ENCODE data around the gene CFAP161.

CFAP161 gene, protein sequence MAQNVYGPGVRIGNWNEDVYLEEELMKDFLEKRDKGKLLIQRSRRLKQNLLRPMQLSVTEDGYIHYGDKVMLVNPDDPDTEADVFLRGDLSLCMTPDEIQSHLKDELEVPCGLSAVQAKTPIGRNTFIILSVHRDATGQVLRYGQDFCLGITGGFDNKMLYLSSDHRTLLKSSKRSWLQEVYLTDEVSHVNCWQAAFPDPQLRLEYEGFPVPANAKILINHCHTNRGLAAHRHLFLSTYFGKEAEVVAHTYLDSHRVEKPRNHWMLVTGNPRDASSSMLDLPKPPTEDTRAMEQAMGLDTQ

GRCh38 chr15:81133782-81134461 is at the start of gene CFAP161:
CFAP161 (plus strand) TSS chr15:81134270; CDS start chr15:81134330, 60 bp downstream.
- DNase-seq (ENCODE audit: low spot score): peak; percentile 93

GRCh38 chr15:81084716-81085115 is 49.4 kb upstream of the CFAP161 start:
- no peak for DNase-seq (ENCODE audit: low spot score)

DNA sequence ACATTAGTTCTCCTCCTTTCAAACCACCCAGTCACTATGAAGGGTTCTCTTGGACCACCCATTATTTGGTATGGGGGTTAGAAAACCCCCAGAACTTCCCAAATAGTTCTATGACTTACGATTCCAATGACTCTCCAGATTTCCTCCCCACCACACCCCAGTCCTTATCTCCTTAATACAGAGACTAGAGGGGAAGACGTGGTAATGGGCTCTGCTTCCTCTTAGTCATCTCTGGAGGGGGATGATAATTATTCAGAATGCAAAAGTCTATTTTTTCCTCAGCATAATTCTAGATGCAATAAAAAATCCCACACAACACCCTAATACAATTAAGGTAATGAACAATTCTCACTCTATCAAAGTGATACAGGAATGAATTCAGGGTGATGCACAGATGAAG is 48.9 kb upstream of the CFAP161 start:
- no peak for DNase-seq (ENCODE audit: low spot score)

GRCh38 chr15:81085898-81086297 is 48.2 kb upstream of the CFAP161 start:
- DNase-seq (ENCODE audit: low spot score): no peak

GRCh38 chr15:81087066-81087465 is 47.0 kb upstream of the CFAP161 start:
- peak; percentile 68 for DNase-seq (ENCODE audit: low spot score)

DNA sequence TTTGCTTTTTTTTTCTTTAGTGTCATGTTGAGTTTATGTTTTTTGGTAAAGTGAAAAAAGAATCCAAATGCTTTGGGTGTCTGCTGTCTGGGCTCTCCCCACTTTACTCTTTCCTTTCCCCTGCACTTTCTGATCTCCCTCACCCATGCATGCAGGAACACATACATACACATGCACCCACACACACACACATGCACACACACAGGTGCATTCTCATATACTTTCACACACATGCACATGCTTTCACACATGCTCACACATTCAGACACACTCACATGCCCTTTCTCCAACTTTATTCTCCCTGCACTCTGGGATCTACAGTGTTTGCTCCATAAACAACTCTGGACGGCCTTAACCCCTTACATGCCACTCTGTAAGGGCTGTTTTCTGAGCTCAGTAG is 46.4 kb upstream of the CFAP161 start:
- DNase-seq (ENCODE audit: low spot score): no peak

- no peak for DNase-seq (ENCODE audit: low spot score)
Observed at GRCh38 chr15:81088470-81089013, 45.5 kb upstream of the CFAP161 start.

- peak; percentile 94 for DNase-seq (ENCODE audit: low spot score)
Observed at GRCh38 chr15:81091889-81092558, 42.0 kb upstream of the CFAP161 start.

DNA sequence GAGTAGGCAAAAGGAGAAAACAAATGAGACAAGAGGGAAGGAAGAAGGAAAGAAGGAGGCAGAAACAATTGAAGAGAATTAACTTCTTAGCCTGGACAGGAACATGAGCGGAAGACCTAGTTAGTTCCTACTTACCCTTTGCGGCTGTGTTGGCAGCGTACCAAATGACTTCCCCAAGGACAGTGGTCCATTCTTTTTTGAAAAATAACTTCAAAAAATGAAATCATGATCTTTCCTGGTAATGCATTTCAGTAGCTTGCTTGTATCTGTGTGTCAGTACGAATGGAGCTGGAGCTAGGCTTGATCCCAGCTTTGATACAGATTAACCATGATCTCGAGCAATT is 41.5 kb upstream of the CFAP161 start:
- no peak for DNase-seq (ENCODE audit: low spot score)

GRCh38 chr15:81093961-81094360 is 40.1 kb upstream of the CFAP161 start:
- DNase-seq (ENCODE audit: low spot score): no peak

- no peak for DNase-seq (ENCODE audit: low spot score)
Observed at GRCh38 chr15:81095690-81096365, 38.2 kb upstream of the CFAP161 start.

DNA sequence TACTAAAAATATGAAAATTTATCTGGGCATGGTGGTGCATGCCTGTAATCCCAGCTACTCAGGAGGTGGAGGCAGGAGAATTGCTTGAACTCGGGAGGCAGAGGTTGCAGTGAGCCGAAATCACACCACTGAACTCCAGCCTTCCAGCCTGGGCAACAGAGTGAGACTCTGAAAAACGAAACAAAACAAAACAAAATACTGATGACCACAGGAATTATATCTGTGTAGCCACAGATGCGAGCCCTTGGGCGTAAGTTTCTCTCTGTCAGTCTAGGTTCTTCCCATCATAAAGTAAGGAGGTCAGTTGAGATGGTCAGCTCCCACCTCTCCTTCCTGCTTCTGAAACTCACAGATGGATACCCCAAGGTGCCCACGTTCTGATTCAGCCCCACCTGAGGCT is 37.7 kb upstream of the CFAP161 start:
- DNase-seq (ENCODE audit: low spot score): no peak

- no peak for DNase-seq (ENCODE audit: low spot score)
Observed at GRCh38 chr15:81097116-81097889, 36.8 kb upstream of the CFAP161 start.

DNA sequence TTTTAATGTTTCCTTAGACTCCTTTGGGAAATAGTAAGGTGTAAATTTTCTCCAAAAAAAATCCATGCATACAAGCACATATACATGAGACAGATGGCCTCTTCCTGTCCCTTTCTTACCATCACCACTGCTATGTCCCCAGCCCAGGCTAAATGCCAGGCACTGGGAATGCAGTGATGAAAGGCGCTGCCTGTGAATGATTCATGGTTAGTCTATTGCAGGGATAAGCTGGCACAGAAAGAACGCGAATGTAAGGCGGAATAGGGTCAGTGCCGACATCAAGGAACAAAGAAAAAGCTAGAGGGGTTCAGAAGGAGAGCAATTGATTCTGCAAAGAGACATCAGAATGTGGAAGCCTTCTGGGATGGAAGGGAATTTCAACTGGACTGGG is 36.2 kb upstream of the CFAP161 start:
- DNase-seq (ENCODE audit: low spot score): no peak

- no peak for DNase-seq (ENCODE audit: low spot score)
Observed at GRCh38 chr15:81098349-81098748, 35.7 kb upstream of the CFAP161 start.

DNA sequence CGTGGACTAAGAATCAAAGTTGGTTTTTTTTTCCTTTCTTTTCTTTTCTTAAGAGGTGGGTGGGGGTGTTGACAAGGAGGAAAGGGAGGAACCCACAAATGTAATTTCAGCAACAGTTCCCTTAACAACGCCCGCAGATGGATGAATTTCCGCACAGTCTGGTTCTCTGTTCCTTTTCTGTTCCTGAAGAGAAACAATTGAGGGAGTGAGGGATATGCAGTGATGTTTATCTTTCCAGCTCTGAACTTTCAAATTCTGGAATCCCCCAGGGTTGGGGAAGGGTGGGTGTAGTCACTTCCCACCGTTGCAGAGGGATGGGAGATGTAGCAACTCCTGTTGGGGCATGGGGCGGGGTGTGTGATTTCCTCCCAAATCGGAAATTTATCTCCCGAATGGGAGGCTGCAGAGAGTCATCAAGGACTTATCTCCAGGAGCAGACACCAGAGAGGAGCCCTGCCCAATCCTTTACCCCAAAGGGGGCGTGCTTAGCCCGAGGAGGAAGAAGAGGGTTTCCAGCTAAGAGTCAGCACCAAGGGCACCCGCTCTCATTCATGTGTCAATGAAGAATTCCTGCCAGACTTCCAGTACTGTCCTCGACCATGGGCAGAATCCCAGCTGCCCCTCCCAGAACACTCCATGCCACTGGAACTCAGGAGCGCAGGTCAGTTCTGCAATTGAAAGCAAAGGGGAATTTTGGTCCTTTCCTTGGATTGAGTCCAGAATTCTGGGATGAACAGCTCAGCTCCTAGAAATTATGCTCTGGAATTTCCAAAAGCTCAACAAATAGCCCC is 35.0 kb upstream of the CFAP161 start:
- DNase-seq (ENCODE audit: low spot score): peak; percentile 5

- DNase-seq (ENCODE audit: low spot score): no peak
Observed at GRCh38 chr15:81101894-81102815, 31.9 kb upstream of the CFAP161 start.

- DNase-seq (ENCODE audit: low spot score): no peak
Observed at GRCh38 chr15:81103857-81104256, 30.2 kb upstream of the CFAP161 start.

DNA sequence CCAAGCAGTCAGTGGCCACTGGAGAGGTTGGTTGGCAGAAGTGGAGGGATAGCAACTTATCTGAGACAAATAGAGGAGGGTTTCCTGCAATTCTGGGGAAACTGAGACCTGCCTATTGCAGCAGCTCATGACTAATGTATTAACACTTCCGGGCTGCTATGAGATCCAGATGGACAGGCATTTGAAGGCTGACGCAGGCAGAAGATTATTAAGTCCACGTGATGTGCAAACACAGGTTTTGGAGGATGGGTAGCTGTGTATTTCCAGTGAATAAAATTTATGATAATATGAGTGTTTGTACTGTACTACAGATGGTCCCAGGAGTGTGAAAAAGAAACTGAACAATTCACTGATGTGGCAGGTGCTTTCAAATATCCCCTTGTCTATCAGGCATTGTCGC is 28.5 kb upstream of the CFAP161 start:
- DNase-seq (ENCODE audit: low spot score): peak; percentile 16

DNA sequence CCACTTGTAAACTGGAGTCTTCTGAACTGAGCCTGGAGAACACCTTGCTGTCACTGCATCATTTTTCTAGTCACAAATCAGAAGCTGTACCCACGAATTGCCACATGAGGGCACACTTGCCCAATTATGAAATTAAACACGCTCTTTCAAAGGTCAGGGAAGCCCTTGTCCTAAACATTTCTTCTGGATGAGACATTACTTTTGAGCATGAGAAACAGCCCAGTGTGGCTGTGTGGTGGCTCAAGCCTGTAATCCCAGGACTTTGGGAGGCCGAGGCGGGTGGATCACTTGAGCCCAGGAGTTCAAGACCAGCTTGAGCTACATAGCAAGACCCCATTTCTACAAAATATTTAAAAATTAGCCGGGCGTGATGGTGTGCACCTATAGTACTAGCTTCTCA is 27.5 kb upstream of the CFAP161 start:
- DNase-seq (ENCODE audit: low spot score): peak; percentile 82

Data from AG08395 (cell line).